HCT116 (cell line): Measurements from ENCODE around the gene SLC2A13. TPM values are rescaled to one million over a fixed set of nuclear protein-coding genes. Genes with fewer than 3 reads are reported as not detected.
"Not testable (repeated sequence)": the region's sequence is repeated elsewhere in the genome, so short reads cannot be mapped to it uniquely, and the experiment has no call there.

ENCODE experiments used
- ATAC-seq: fragments of 200-7000 bp; cut with Tn5 transposase; 2 replicates; pipeline ENCODE4 v1.9.1; 2020; ENCODE audit warnings: mild to moderate bottlenecking, moderate library complexity
- BruUV-seq: library from RNA; stranded (reverse); fragments of 400-500 nt; replicated peaks from 2 replicates; lab custom pipeline; 2021; lab: Mats Ljungman, UMichigan
- CTCF ChIA-PET: fragments of 300-600 bp; sonication (Branson Sonifier 250); formaldehyde crosslinking; loops from one replicate; lab custom pipeline; 2021; ENCODE audit warnings: antibody characterized with exemption; lab: Charles Lee
- POLR2A ChIA-PET: fragments of 300-600, 350-600 bp; sonication (Branson Sonifier 250); formaldehyde crosslinking; loops from one replicate; lab custom pipeline; 2021; ENCODE audit warnings: antibody characterized with exemption; lab: Charles Lee
- RAD21 ChIA-PET, 2 experiments: fragments of 300-600 bp; sonication (Branson Sonifier 250); formaldehyde crosslinking; loops; one replicate each; lab custom pipeline; 2023; ENCODE audit warnings: low total read pairs in 2 of 2; ENCODE audit not compliant: uncharacterized antibody in 2 of 2, unreplicated experiment in 2 of 2, low non-redundant PET in 1 of 2; lab: Charles Lee
- DNase-seq: peaks from one replicate; pipeline ENCODE4 v3.0.0-alpha.2; 2010; ENCODE audit warnings: low read depth, low spot score
- H2AFZ ChIP-seq: fragments of 200-600 bp; shearing (Covaris generic), sonication (generic); 2 replicates; pipeline ENCODE4 v1.6.1; 2017; ENCODE audit warnings: low read depth, mixed run types, mixed read lengths, antibody characterized with exemption, low read length; ENCODE audit not compliant: poor library complexity, severe bottlenecking
- H3K27ac ChIP-seq: 2 replicates; pipeline ENCODE4 v1.5.1; 2012; ENCODE audit warnings: low read depth, low read length
- H3K27me3 ChIP-seq: fragments of 200-600 bp; sonication (generic); 2 replicates; pipeline ENCODE4 v1.6.1; 2016; ENCODE audit warnings: mixed run types, low read length, mixed read lengths; ENCODE audit not compliant: insufficient read depth
- H3K36me3 ChIP-seq, 2 experiments: fragments of 200-500 bp in 1 of 2; fragments of 200-600 bp in 1 of 2; sonication (Bioruptor generic) in 1 of 2; sonication (generic) in 1 of 2; 2 replicates each; pipeline versions ENCODE4 v1.5.1 to v1.6.1; 2014 to 2016; ENCODE audit warnings: low read length in 2 of 2, inconsistent platforms in 1 of 2, mixed read lengths in 1 of 2, mixed run types in 1 of 2; ENCODE audit not compliant: insufficient read depth in 2 of 2, control insufficient read depth in 1 of 2
- H3K4me1 ChIP-seq, 2 experiments: fragments of 200-600 bp in 1 of 2; sonication (generic) in 1 of 2; 2 replicates each; pipeline versions ENCODE4 v1.5.1 to v1.6.1; 2012 to 2017; ENCODE audit warnings: low read length in 2 of 2, inconsistent platforms in 1 of 2, mild to moderate bottlenecking in 1 of 2, mixed read lengths in 1 of 2, mixed run types in 1 of 2, moderate library complexity in 1 of 2; ENCODE audit not compliant: insufficient read depth in 2 of 2, control insufficient read depth in 1 of 2
- H3K4me2 ChIP-seq: fragments of 200-600 bp; sonication (generic); 2 replicates; pipeline ENCODE4 v1.6.1; 2017; ENCODE audit warnings: mixed run types, low read length, mixed read lengths
- H3K4me3 ChIP-seq, 2 experiments: fragments of 200-600 bp in 1 of 2; sonication (generic) in 1 of 2; replicated peaks in 1 of 2; 2 replicates each; pipeline ENCODE4 v1.5.1; 2011 to 2016; ENCODE audit warnings: low read length in 2 of 2, control low read depth in 1 of 2, low read depth in 1 of 2, mild to moderate bottlenecking in 1 of 2, mixed read lengths in 1 of 2, mixed run types in 1 of 2
- H3K79me2 ChIP-seq: fragments of 200-600 bp; sonication (generic); 2 replicates; pipeline ENCODE4 v1.6.1; 2017; ENCODE audit warnings: mild to moderate bottlenecking, mixed run types, low read length, moderate library complexity, mixed read lengths; ENCODE audit not compliant: insufficient read depth
- H3K9ac ChIP-seq: fragments of 200-600 bp; sonication (generic); 2 replicates; pipeline ENCODE4 v1.6.1; 2016; ENCODE audit warnings: low read length, mixed read lengths
- H3K9me2 ChIP-seq: fragments of 200-600 bp; sonication (generic), shearing (Covaris generic); 2 replicates; pipeline ENCODE4 v1.6.1; 2017; ENCODE audit warnings: mixed run types, mild to moderate bottlenecking, moderate library complexity; ENCODE audit not compliant: insufficient read depth
- H3K9me3 ChIP-seq, 2 experiments: fragments of 200-500 bp in 1 of 2; fragments of 200-600 bp in 1 of 2; sonication (Bioruptor generic) in 1 of 2; sonication (generic) in 1 of 2; 2 replicates each; pipeline ENCODE4 v1.6.1; 2014 to 2017; ENCODE audit warnings: low read length in 2 of 2, mixed read lengths in 2 of 2, inconsistent platforms in 1 of 2, low read depth in 1 of 2, mild to moderate bottlenecking in 1 of 2, mixed run types in 1 of 2, moderate library complexity in 1 of 2; ENCODE audit not compliant: control insufficient read depth in 1 of 2, insufficient read depth in 1 of 2
- H4K20me1 ChIP-seq: fragments of 200-600 bp; sonication (generic), shearing (Covaris generic); 2 replicates; pipeline ENCODE4 v1.6.1; 2017; ENCODE audit warnings: mixed run types, mild to moderate bottlenecking, moderate library complexity; ENCODE audit not compliant: insufficient read depth
- CBX3 ChIP-seq: IDR thresholded peaks from 2 replicates; pipeline ENCODE4 v1.6.1; 2012; ENCODE audit warnings: low read depth
- CTCF ChIP-seq, 3 experiments: fragments of 200-600 bp in 1 of 3; sonication (generic) in 1 of 3; IDR thresholded peaks in 2 of 3; conservative IDR thresholded peaks in 1 of 3; 2 replicates each; pipeline ENCODE4 v1.5.1; 2012 to 2017; ENCODE audit warnings: low read depth in 2 of 3, low read length in 2 of 3, antibody characterized with exemption in 1 of 3, borderline replicate concordance in 1 of 3, control low read depth in 1 of 3, mild to moderate bottlenecking in 1 of 3, mixed read lengths in 1 of 3, mixed run types in 1 of 3, moderate library complexity in 1 of 3; ENCODE audit not compliant: insufficient read depth in 1 of 3
- EGR1 ChIP-seq: IDR thresholded peaks from 2 replicates; pipeline ENCODE4 v1.6.1; 2012; ENCODE audit warnings: low read depth
- ELF1 ChIP-seq: IDR thresholded peaks from 2 replicates; pipeline ENCODE4 v1.6.1; 2012; ENCODE audit warnings: low read depth, borderline replicate concordance
- EZH2 ChIP-seq: fragments of 200-600 bp; sonication (generic); IDR thresholded peaks from 2 replicates; pipeline ENCODE4 v1.6.1; 2017; ENCODE audit warnings: antibody characterized with exemption, mixed run types
- EZH2phosphoT487 ChIP-seq: fragments of 200-600 bp; IDR thresholded peaks from 2 replicates; pipeline ENCODE4 v1.6.1; 2018; ENCODE audit warnings: antibody characterized with exemption, borderline replicate concordance
- POLR2A ChIP-seq: IDR thresholded peaks from 2 replicates; pipeline ENCODE4 v1.7.0; 2011; ENCODE audit warnings: borderline replicate concordance; ENCODE audit not compliant: insufficient read depth, insufficient read length; ENCODE audit errors: extremely low read depth
- POLR2AphosphoS5 ChIP-seq: IDR thresholded peaks from 2 replicates; pipeline ENCODE4 v1.6.1; 2011; ENCODE audit warnings: mild to moderate bottlenecking, low read depth, low read length, moderate library complexity
- SIN3A ChIP-seq: IDR thresholded peaks from 2 replicates; pipeline ENCODE4 v1.6.1; 2012; ENCODE audit warnings: low read depth
- ZFX ChIP-seq: fragments of 450-650 bp; IDR thresholded peaks from 2 replicates; pipeline ENCODE4 v1.6.1; 2017
- ZNF274 ChIP-seq: fragments of 200-500 bp; sonication (Bioruptor generic); IDR thresholded peaks from 2 replicates; pipeline ENCODE4 v1.6.1; 2014; ENCODE audit warnings: mild to moderate bottlenecking, low read depth, low read length, inconsistent platforms
- intact Hi-C: fragments of 100-400 bp; cut with micrococcal nuclease; formaldehyde crosslinking; loops from 2 replicates; pipeline ENCODE4 v1.10.0; 2022
- total RNA-seq: library from RNA; stranded (reverse); gene quantifications from one replicate; pipeline ENCODE4 v1.2.1, GENCODE V29; 2021; ENCODE audit not compliant: unreplicated experiment
- TF ChIP-seq, protein P1 (sequence below): IDR thresholded peaks from 2 replicates; pipeline ENCODE4 v1.6.1; 2012
- TF ChIP-seq, protein P2 (sequence below): IDR thresholded peaks from 2 replicates; pipeline ENCODE4 v1.6.1; 2011; ENCODE audit warnings: mild to moderate bottlenecking, low read length, moderate library complexity; ENCODE audit not compliant: insufficient replicate concordance; ENCODE audit errors: extremely low read depth
- TF ChIP-seq, protein P3 (sequence below): IDR thresholded peaks from 2 replicates; pipeline ENCODE4 v1.6.1; 2012
- TF ChIP-seq, protein P4 (sequence below): IDR thresholded peaks from 2 replicates; pipeline ENCODE4 v1.6.1; 2012; ENCODE audit warnings: low read depth

The SLC2A13 gene
- total RNA-seq, 1 experiment from 2014 or later: 6.8 TPM

DNA sequence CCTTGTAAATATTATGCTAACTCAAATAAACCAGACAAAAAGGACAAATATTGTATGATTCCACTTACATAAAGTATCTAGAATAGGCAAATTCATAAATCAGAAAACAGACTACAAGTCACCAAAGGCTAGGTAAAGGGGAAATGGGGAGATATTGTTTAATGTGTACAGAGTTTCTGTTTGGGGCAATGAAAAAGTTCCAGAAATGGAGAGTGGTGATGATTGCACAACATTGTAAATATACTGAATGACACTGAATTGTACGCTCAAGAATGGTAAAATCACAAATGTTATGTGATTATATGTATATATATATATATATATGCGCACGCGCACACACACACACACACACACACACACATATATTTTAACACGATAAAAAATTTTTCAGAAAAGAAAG, 182.5 kb downstream of the SLC2A13 start:
- CTCF ChIA-PET: no interaction called here
- no peak overlapping the region for H3K9ac ChIP-seq
- TF ChIP-seq, protein P1, sequence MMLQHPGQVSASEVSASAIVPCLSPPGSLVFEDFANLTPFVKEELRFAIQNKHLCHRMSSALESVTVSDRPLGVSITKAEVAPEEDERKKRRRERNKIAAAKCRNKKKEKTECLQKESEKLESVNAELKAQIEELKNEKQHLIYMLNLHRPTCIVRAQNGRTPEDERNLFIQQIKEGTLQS: no peak
- no peak for TF ChIP-seq ZFX
- TF ChIP-seq ELF1: no peak
- TF ChIP-seq, protein P2, sequence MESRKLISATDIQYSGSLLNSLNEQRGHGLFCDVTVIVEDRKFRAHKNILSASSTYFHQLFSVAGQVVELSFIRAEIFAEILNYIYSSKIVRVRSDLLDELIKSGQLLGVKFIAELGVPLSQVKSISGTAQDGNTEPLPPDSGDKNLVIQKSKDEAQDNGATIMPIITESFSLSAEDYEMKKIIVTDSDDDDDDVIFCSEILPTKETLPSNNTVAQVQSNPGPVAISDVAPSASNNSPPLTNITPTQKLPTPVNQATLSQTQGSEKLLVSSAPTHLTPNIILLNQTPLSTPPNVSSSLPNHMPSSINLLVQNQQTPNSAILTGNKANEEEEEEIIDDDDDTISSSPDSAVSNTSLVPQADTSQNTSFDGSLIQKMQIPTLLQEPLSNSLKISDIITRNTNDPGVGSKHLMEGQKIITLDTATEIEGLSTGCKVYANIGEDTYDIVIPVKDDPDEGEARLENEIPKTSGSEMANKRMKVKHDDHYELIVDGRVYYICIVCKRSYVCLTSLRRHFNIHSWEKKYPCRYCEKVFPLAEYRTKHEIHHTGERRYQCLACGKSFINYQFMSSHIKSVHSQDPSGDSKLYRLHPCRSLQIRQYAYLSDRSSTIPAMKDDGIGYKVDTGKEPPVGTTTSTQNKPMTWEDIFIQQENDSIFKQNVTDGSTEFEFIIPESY: no peak
- TF ChIP-seq EZH2phosphoT487: no peak
- TF ChIP-seq, protein P3, sequence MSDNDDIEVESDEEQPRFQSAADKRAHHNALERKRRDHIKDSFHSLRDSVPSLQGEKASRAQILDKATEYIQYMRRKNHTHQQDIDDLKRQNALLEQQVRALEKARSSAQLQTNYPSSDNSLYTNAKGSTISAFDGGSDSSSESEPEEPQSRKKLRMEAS: no peak
- TF ChIP-seq, protein P4, sequence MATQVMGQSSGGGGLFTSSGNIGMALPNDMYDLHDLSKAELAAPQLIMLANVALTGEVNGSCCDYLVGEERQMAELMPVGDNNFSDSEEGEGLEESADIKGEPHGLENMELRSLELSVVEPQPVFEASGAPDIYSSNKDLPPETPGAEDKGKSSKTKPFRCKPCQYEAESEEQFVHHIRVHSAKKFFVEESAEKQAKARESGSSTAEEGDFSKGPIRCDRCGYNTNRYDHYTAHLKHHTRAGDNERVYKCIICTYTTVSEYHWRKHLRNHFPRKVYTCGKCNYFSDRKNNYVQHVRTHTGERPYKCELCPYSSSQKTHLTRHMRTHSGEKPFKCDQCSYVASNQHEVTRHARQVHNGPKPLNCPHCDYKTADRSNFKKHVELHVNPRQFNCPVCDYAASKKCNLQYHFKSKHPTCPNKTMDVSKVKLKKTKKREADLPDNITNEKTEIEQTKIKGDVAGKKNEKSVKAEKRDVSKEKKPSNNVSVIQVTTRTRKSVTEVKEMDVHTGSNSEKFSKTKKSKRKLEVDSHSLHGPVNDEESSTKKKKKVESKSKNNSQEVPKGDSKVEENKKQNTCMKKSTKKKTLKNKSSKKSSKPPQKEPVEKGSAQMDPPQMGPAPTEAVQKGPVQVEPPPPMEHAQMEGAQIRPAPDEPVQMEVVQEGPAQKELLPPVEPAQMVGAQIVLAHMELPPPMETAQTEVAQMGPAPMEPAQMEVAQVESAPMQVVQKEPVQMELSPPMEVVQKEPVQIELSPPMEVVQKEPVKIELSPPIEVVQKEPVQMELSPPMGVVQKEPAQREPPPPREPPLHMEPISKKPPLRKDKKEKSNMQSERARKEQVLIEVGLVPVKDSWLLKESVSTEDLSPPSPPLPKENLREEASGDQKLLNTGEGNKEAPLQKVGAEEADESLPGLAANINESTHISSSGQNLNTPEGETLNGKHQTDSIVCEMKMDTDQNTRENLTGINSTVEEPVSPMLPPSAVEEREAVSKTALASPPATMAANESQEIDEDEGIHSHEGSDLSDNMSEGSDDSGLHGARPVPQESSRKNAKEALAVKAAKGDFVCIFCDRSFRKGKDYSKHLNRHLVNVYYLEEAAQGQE: no peak
- TF ChIP-seq CBX3: no peak
- TF ChIP-seq EZH2: no peak
- no peak for TF ChIP-seq ZNF274
- no peak for TF ChIP-seq SIN3A
- TF ChIP-seq CTCF (IDR thresholded peaks at IDR 0.05 in 2 of 3, conservative IDR thresholded peaks at IDR 0.05 in 1 of 3; ENCODE audit: borderline replicate concordance in 1 of 3, insufficient read depth in 1 of 3, low read depth in 2 of 3, low read length in 2 of 3): no peak
- no peak for TF ChIP-seq POLR2A
- TF ChIP-seq POLR2AphosphoS5: no peak
- TF ChIP-seq EGR1: no peak
- H3K36me3 ChIP-seq: no peaks in the 10 kb centered on the region
- no peaks in the 10 kb centered on the region for H3K4me1 ChIP-seq
- no peak overlapping the region for H2AFZ ChIP-seq
- RAD21 ChIA-PET: no interaction called here
- no peaks in the 10 kb centered on the region for H3K9me2 ChIP-seq
- no peak for DNase-seq
- H4K20me1 ChIP-seq: no peaks in the 10 kb centered on the region
- intact Hi-C loops: no loop called here
- H3K27me3 ChIP-seq: no peaks in the 10 kb centered on the region
- no peak overlapping the region for H3K4me3 ChIP-seq
- no peaks in the 10 kb centered on the region for H3K79me2 ChIP-seq
- ATAC-seq: no peak
- no peak overlapping the region for H3K4me2 ChIP-seq
- POLR2A ChIA-PET: no interaction called here
- H3K27ac ChIP-seq: no peak overlapping the region
- H3K9me3 ChIP-seq: no peaks in the 10 kb centered on the region
- no TSS peak for BruUV-seq

DNA sequence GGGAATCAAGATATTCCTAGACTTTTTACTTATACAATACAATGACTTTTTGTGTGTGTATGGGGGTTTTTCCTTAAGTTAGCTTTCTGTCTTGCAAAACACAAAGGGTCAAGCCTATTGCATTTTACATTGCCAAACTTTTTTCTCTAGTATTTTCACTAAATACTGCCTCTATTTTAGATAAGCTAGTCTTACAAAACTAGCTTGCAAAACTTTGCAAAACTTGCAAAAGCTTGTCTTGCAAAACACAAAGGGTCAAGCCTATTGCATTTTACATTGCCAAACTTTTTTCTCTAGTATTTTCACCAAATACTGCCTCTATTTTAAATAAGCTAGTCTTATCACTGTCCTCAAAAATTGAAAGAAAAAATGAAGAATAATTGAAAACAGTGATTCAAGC, 183.3 kb downstream of the SLC2A13 start:
- POLR2A ChIA-PET, ATAC-seq, H3K4me3 ChIP-seq, H4K20me1 ChIP-seq, H3K79me2 ChIP-seq, H3K9ac ChIP-seq, H2AFZ ChIP-seq, H3K9me3 ChIP-seq, H3K36me3 ChIP-seq, intact Hi-C loops, DNase-seq, BruUV-seq, H3K27me3 ChIP-seq, H3K4me2 ChIP-seq, H3K27ac ChIP-seq, RAD21 ChIA-PET, H3K4me1 ChIP-seq, H3K9me2 ChIP-seq, CTCF ChIA-PET: not testable (repeated sequence)
